ENCODE data around the gene OR2AK2. TPM values are rescaled to one million over a fixed set of nuclear protein-coding genes. Genes with fewer than 3 reads are reported as not detected.
"Not testable (repeated sequence)": the region's sequence is repeated elsewhere in the genome, so short reads cannot be mapped to it uniquely, and the experiment has no call there.

Gene OR2AK2, protein sequence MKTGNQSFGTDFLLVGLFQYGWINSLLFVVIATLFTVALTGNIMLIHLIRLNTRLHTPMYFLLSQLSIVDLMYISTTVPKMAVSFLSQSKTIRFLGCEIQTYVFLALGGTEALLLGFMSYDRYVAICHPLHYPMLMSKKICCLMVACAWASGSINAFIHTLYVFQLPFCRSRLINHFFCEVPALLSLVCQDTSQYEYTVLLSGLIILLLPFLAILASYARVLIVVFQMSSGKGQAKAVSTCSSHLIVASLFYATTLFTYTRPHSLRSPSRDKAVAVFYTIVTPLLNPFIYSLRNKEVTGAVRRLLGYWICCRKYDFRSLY
- total RNA-seq (2014; rRNA removed; shearing (Covaris generic)) = not detected in 2 replicates

DNA sequence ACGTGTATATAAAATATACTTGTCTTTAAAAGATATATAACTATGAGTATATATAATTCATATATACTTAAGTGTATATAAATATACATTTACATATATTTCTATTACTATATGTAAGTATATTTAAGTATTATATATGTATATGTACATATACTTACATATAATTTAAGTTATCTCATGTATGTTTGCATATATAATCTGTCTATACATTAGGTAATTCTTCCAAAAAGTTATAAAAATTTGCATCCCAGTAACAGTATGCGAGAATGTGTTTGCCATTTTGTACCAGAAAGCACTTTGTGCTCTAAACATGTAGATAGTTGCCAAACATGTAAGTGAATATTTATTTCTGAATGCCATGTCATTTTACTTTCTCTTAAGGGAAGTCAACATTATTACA lies at the start of gene OR2AK2:
TSS of gene OR2AK2 (plus strand) at position 301 of the 400 bp plus-strand sequence. CDS start 144 bp downstream, outside the sequence.
- in situ Hi-C loops (cut with HindIII; ENCODE audit: low sequenced_read_pairs) = no loop called here

GRCh38 chr1:247919952-247920351 lies 45.1 kb upstream of the OR2AK2 start, which contains the start of gene OR2T8:
TSS of gene OR2T8 (plus strand) at chr1:247920252. CDS start at chr1:247921018, 766 bp downstream.
- DNase-seq (ENCODE audit: low spot score) = no peak
- in situ Hi-C loops (cut with HindIII; ENCODE audit: low sequenced_read_pairs) = no loop called here

More for the DNA sequence above, at the start of gene OR2AK2:
- DNase-seq (ENCODE audit: low spot score) = no peak

DNA sequence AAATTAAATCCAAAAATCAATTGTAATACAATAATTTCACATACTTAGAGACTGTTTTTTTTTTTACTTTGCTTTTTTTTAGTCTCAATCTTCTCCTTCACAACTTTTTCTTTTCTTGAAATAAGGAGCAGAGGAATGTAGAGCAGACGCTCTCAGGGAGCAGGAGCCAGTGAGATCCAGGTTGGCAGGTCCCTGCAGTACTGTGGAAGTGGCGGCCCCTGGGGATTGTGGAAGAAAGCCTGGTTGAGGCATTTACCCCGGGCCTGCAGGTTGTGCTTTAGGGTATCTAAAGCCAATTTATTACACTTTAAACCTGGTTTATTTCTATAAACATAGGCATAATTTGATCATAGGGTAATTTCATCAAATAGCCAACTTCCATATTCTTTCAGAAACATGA lies 41.1 kb upstream of the OR2AK2 start:
- DNase-seq (ENCODE audit: low spot score) = no peak
- in situ Hi-C loops (cut with HindIII; ENCODE audit: low sequenced_read_pairs) = no loop called here

DNA sequence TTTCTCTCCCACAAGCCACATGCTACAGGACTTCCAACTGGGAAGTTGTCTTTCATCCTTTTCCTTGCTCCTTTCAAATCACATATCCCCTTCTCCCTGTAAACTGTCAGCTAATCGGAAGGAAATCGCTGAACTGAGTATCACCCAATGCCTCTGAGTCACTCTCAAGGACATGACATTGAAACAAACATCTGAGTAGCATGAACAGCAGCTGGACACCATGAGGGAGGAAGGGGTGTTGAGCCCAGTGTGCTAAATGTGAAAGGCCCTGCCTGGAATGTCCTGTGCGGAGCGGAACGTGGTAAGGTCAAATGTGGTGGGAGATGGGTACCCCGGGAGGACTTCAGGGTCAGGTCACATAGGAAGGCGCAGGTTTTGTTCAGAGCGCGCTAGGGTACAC lies 40.2 kb upstream of the OR2AK2 start, which contains the start of gene OR2AJ1:
TSS of gene OR2AJ1 (plus strand) at position 22 of the 400 bp plus-strand sequence. CDS start 8,880 bp downstream, outside the sequence.
- in situ Hi-C loops (cut with HindIII; ENCODE audit: low sequenced_read_pairs) = no loop called here
- no peak for DNase-seq (ENCODE audit: low spot score)

DNA sequence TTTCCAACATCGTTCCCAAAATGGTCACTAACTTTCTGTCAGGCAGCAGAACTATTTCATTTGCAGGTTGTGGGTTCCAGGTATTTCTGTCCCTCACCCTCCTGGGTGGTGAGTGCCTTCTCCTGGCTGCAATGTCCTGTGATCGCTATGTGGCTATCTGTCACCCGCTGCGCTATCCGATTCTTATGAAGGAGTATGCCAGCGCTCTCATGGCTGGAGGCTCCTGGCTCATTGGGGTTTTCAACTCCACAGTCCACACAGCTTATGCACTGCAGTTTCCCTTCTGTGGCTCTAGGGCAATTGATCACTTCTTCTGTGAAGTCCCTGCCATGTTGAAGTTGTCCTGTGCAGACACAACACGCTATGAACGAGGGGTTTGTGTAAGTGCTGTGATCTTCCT lies 31.0 kb upstream of the OR2AK2 start:
- no peak for DNase-seq (ENCODE audit: low spot score)
- in situ Hi-C loops (cut with HindIII; ENCODE audit: low sequenced_read_pairs) = no loop called here

- DNase-seq (ENCODE audit: low spot score) = no peak
- in situ Hi-C loops (cut with HindIII; ENCODE audit: low sequenced_read_pairs) = no loop called here
Measured at GRCh38 chr1:247935781-247936180, 29.3 kb upstream of the OR2AK2 start.

GRCh38 chr1:247936415-247936814 lies 28.6 kb upstream of the OR2AK2 start:
- in situ Hi-C loops (cut with HindIII; ENCODE audit: low sequenced_read_pairs) = no loop called here

DNA sequence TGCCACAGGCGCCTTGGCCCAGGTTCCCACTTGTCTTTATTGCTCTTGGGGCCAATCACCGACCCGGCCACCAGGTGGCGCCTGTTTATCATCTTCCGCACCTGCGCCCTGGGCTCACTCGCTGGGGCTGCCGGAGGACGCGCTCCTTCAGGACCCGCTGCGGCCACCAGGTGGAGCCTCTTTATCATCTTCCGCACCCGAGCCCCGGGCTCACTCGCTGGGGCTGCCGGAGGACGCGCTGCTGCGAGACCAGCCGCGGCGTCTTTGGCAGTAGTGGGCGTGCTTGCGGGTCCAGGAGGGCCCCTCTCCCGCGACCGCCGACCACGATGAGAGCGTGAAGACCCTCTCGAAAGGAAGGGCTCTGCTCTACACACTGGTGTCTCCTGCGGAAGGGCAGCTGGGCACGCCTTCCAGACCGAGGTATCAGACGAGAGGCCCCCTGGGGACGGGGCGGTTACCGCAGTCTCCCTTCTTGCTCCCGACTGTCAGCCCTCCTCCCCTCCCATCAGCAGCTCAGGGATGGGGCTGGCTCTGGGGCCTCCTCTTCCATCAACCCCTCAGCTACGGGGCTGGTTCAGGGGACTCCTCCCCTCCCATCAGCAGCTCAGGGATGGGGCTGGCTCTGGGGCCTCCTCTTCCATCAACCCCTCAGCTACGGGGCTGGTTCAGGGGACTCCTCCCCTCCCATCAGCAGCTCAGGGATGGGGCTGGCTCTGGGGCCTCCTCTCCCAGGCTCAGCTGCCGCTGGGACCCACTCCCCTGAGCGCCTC lies 27.9 kb upstream of the OR2AK2 start:
- peak; percentile 12 for DNase-seq (ENCODE audit: low spot score)
- in situ Hi-C loops (cut with HindIII; ENCODE audit: low sequenced_read_pairs) = not testable (repeated sequence)

More at GRCh38 chr1:247936415-247936814, 28.6 kb upstream of the OR2AK2 start:
- no peak for DNase-seq (ENCODE audit: low spot score)

DNA sequence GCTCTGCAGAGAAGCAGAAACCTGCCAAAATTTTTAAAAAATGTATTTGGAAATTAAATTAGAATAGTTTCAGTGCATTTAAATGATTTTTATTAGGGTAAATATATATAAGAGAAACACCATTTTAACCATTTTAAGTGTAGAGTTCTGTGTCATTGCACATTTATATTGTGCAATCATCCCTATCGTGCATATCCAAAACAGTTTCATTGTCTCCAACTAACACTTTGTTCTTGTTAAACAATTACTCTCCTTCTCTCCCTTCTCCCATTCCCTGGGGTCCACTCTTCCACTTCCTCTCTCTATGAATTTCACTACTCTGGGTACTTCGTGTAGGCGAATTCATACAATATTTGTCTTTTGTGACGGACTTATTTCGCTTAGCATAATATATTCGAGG lies 22.4 kb upstream of the OR2AK2 start:
- DNase-seq (ENCODE audit: low spot score) = no peak
- in situ Hi-C loops (cut with HindIII; ENCODE audit: low sequenced_read_pairs) = no loop called here

DNA sequence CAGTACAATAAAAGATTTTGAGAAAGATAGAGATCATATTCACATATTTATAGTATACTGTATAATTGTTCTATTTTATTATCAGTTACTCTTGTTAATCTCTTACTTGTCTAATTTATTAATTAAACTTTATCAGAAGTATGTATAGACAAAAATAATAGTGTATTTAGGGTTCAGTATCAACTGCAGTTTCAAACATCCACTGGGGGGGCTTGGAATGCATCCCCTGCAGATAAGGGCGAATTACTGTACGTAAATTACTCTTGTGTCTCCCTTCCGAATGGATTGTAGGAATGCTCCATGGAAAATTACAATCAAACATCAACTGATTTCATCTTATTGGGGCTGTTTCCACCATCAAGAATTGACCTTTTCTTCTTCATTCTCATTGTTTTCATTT lies 16.5 kb upstream of the OR2AK2 start, which contains the start of gene OR2L8:
TSS of gene OR2L8 (plus strand) at position 301 of the 400 bp plus-strand sequence. CDS start at position 301, 0 bp downstream.
- no peak for DNase-seq (ENCODE audit: low spot score)
- in situ Hi-C loops (cut with HindIII; ENCODE audit: low sequenced_read_pairs) = no loop called here

DNA sequence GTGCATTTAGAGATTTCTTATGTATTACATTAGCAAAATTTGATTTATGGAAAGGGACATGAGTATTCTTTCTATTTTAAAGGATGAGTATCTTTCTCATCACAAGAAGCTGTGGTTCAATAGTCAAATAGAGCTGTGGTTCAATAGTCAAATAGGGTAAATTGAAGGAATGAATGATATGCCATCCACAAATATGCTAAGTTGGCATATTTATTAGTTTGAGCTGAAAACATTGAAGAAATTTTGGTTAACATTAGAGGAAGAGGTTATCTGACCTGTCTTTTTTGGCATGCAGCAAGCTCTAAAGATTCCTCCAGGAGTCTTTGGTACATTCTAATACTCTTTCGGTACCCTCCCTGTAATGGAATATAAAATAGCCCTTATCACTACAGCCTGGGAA lies 11.6 kb upstream of the OR2AK2 start:
- DNase-seq (ENCODE audit: low spot score) = no peak
- in situ Hi-C loops (cut with HindIII; ENCODE audit: low sequenced_read_pairs) = no loop called here

DNA sequence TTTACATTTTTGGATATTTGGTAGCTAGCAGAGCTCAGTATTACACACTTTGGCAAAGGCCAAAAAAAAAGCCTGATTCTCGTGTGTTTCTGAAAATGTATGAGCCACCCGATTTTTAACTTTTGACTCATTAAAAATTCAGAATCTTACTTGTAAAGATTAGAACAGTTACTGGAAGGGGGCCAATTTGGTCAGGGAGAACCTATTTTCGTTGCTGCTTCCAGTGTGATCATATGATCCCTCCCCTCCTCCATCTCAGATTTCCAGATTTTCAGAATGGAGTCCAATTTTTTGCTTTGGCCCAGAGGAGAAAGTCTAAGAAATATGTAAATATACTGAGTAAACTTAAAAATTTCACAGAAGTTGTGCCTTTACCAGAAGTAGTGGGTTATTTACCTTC lies 3.2 kb upstream of the OR2AK2 start:
- no peak for DNase-seq (ENCODE audit: low spot score)
- in situ Hi-C loops (cut with HindIII; ENCODE audit: low sequenced_read_pairs) = no loop called here

GRCh38 chr1:247962911-247963588 lies 2.0 kb upstream of the OR2AK2 start:
- DNase-seq (ENCODE audit: low spot score) = no peak
- in situ Hi-C loops (cut with HindIII; ENCODE audit: low sequenced_read_pairs) = no loop called here

- in situ Hi-C loops (cut with HindIII; ENCODE audit: low sequenced_read_pairs) = no loop called here
- no peak for DNase-seq (ENCODE audit: low spot score)
Measured at GRCh38 chr1:247966532-247967204, 1.6 kb downstream of the OR2AK2 start.

DNA sequence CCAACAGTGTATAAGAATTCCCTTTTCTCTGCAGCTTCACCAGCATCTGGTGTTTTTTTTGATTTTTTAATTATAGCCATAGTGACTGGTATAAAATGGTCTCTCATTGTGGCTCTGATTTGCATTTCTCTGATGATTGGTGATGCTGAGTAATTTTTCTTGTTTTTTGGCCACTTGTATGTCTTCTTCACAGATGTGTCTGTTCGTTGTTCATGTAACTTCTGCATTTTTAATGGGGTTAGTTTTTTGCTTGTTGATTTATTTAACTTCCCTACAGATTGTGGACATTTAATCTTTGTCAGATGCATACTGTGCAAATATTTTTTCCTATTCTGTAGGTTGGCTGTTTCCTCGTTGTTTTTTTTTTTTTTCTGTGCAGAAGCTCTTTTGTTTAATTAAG lies 28.0 kb downstream of the OR2AK2 start:
- in situ Hi-C loops (cut with HindIII; ENCODE audit: low sequenced_read_pairs) = no loop called here
- DNase-seq (ENCODE audit: low spot score) = no peak

GRCh38 chr1:247998811-247999210 lies 33.8 kb downstream of the OR2AK2 start:
- DNase-seq (ENCODE audit: low spot score) = no peak
- in situ Hi-C loops (cut with HindIII; ENCODE audit: low sequenced_read_pairs) = no loop called here

DNA sequence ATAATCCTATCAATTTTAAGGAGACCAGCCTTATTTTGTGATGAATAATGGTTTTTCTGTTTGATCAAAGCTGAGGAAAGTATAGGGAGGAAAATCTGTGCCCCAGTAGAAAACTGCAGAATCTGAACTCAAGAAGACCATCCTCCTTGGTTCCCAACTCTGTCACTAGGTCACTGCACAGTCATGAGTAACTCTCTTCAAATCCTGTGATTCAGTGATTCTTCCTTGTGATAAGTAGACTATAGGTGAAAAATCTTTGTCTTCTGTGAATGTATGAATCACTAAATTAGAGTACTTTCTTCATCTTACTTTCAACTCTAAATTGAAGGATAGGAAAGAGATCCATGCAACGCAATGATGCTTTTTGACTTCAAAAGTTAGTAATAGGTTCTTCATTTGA lies 35.1 kb downstream of the OR2AK2 start:
- in situ Hi-C loops (cut with HindIII; ENCODE audit: low sequenced_read_pairs) = no loop called here
- no peak for DNase-seq (ENCODE audit: low spot score)

GRCh38 chr1:248007778-248008177 lies 42.7 kb downstream of the OR2AK2 start:
- no peak for DNase-seq (ENCODE audit: low spot score)
- in situ Hi-C loops (cut with HindIII; ENCODE audit: low sequenced_read_pairs) = no loop called here

DNA sequence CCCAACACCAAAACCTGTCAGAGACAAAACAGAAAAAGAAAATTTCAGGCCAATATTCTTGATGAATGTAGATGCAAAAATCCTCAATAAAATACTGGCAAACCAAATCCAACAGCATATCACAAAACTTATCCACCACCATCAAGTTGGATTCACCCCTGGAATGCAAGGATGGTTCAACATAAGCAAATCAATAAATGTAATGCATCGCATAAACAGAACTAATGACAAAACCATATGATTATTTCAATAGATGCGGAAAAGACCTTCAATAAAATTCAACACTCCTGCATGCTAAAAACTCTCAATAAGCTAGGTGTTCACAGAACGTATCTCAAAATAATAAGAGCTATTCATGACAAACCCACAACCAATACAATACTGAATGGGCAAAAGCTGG lies 44.6 kb downstream of the OR2AK2 start:
- no peak for DNase-seq (ENCODE audit: low spot score)
- in situ Hi-C loops (cut with HindIII; ENCODE audit: low sequenced_read_pairs) = no loop called here

All from G401 (cell line).